Cortex of kidney (tissue), 1 donor: Measurements from ENCODE around the gene BANK1.
"Not testable (repeated sequence)": the region's sequence is repeated elsewhere in the genome, so short reads cannot be mapped to it uniquely, and the experiment has no call there.

Source experiments
- DNase-seq: peaks from one replicate; lab custom pipeline; 2025; lab: John Stamatoyannopoulos, UW

BANK1 gene

GRCh38 chr4:101886826-101887225, 96.3 kb downstream of the BANK1 start:
- no peak for DNase-seq

GRCh38 chr4:101888472-101888871, 97.9 kb downstream of the BANK1 start:
- DNase-seq, result no peak

GRCh38 chr4:101905527-101905926, 115.0 kb downstream of the BANK1 start:
- DNase-seq, result not testable (repeated sequence)

- DNase-seq, result no peak
These were observed 120.3 kb downstream of the BANK1 start for GRCh38 chr4:101910786-101911373.

- DNase-seq, result no peak
These were observed 121.1 kb downstream of the BANK1 start for GRCh38 chr4:101911616-101912015.

- DNase-seq, result no peak
These were observed 124.2 kb downstream of the BANK1 start for GRCh38 chr4:101914761-101915160.

- DNase-seq, result no peak
These were observed 128.9 kb downstream of the BANK1 start for GRCh38 chr4:101919373-101919977.

- no peak for DNase-seq
These were observed 130.8 kb downstream of the BANK1 start for GRCh38 chr4:101921370-101921769.

- DNase-seq, result no peak
These were observed 141.1 kb downstream of the BANK1 start for GRCh38 chr4:101931619-101932018.

- DNase-seq, result no peak
These were observed 143.3 kb downstream of the BANK1 start for GRCh38 chr4:101933855-101934254.

GRCh38 chr4:101938836-101939235, 148.3 kb downstream of the BANK1 start:
- DNase-seq, result no peak

GRCh38 chr4:101941816-101942358, 151.4 kb downstream of the BANK1 start:
- DNase-seq, result no peak

GRCh38 chr4:101942891-101943290, 152.4 kb downstream of the BANK1 start:
- DNase-seq, result no peak

- DNase-seq, result no peak
These were observed 154.1 kb downstream of the BANK1 start for GRCh38 chr4:101944649-101945048.

- DNase-seq, result no peak
These were observed 157.5 kb downstream of the BANK1 start for GRCh38 chr4:101948055-101948454.

GRCh38 chr4:101948951-101949350, 158.4 kb downstream of the BANK1 start:
- no peak for DNase-seq

- DNase-seq, result no peak
These were observed 159.9 kb downstream of the BANK1 start for GRCh38 chr4:101950258-101950979.

GRCh38 chr4:101952985-101953384, 162.5 kb downstream of the BANK1 start:
- DNase-seq, result no peak

- DNase-seq, result no peak
These were observed 163.4 kb downstream of the BANK1 start for GRCh38 chr4:101953949-101954348.

GRCh38 chr4:101954351-101954750, 163.8 kb downstream of the BANK1 start:
- DNase-seq, result no peak

- DNase-seq, result no peak
These were observed 164.6 kb downstream of the BANK1 start for GRCh38 chr4:101954975-101955678.

GRCh38 chr4:101956068-101956825, 165.7 kb downstream of the BANK1 start:
- no peak for DNase-seq
